GM23248 (cell line): ENCODE data around the gene NLGN4X. TPM values are rescaled to one million over a fixed set of nuclear protein-coding genes. Genes with fewer than 3 reads are reported as not detected.
A peak's percentile ranks its signal among the peaks of the same experiment; 100 is the strongest.

Experiments used
- DNase-seq: peaks from one replicate; pipeline ENCODE4 v3.0.0-alpha.2; 2015
- H2AFZ ChIP-seq: fragments of 200-600 bp; sonication (generic); 2 replicates; pipeline ENCODE4 v1.6.1; 2016; ENCODE audit warnings: antibody characterized with exemption
- H3F3A ChIP-seq: fragments of 200-600 bp; sonication (generic); 2 replicates; pipeline ENCODE4 v1.6.1; 2016; ENCODE audit warnings: mild to moderate bottlenecking, antibody characterized with exemption, mixed run types; ENCODE audit not compliant: insufficient read depth
- H3K27ac ChIP-seq: fragments of 200-600 bp; sonication (generic); 2 replicates; pipeline ENCODE4 v1.5.1; 2016; ENCODE audit warnings: mild to moderate bottlenecking
- H3K27me3 ChIP-seq: fragments of 200-600 bp; sonication (generic); replicated peaks from 2 replicates; pipeline ENCODE4 v1.6.1; 2016; ENCODE audit warnings: mild to moderate bottlenecking; ENCODE audit not compliant: insufficient read depth
- H3K36me3 ChIP-seq: fragments of 200-600 bp; sonication (generic); 2 replicates; pipeline ENCODE4 v1.6.1; 2016; ENCODE audit warnings: low read depth, mild to moderate bottlenecking
- H3K4me1 ChIP-seq: fragments of 200-600 bp; sonication (generic); 2 replicates; pipeline ENCODE4 v1.6.1; 2016; ENCODE audit warnings: mild to moderate bottlenecking; ENCODE audit not compliant: insufficient read depth
- H3K4me2 ChIP-seq: fragments of 200-600 bp; sonication (generic); one replicate; pipeline ENCODE4 v1.6.1; 2016; ENCODE audit warnings: mild to moderate bottlenecking; ENCODE audit not compliant: unreplicated experiment
- H3K4me3 ChIP-seq: fragments of 200-600 bp; sonication (generic); 2 replicates; pipeline ENCODE4 v1.5.1; 2016; ENCODE audit warnings: mild to moderate bottlenecking
- H3K79me2 ChIP-seq: fragments of 200-600 bp; sonication (generic); 2 replicates; pipeline ENCODE4 v1.6.1; 2016; ENCODE audit warnings: mild to moderate bottlenecking; ENCODE audit not compliant: insufficient read depth
- H3K9ac ChIP-seq: fragments of 200-600 bp; sonication (generic); 2 replicates; pipeline ENCODE4 v1.6.1; 2016; ENCODE audit warnings: mild to moderate bottlenecking
- H3K9me2 ChIP-seq: fragments of 200-600 bp; sonication (generic); 2 replicates; pipeline ENCODE4 v1.6.1; 2016; ENCODE audit warnings: mixed run types, mild to moderate bottlenecking, moderate library complexity; ENCODE audit not compliant: insufficient read depth
- H3K9me3 ChIP-seq: fragments of 200-600 bp; sonication (generic); one replicate; pipeline ENCODE4 v1.6.1; 2017; ENCODE audit warnings: low read depth
- H4K20me1 ChIP-seq: fragments of 200-600 bp; sonication (generic); 2 replicates; pipeline ENCODE4 v1.6.0; 2016; ENCODE audit not compliant: insufficient read depth
- EZH2 ChIP-seq: fragments of 200-600 bp; sonication (generic); IDR thresholded peaks from 2 replicates; pipeline ENCODE4 v1.6.1; 2018; ENCODE audit warnings: antibody characterized with exemption, mild to moderate bottlenecking; ENCODE audit not compliant: insufficient read depth, poor library complexity, severe bottlenecking
- EZH2phosphoT487 ChIP-seq: fragments of 200-600 bp; sonication (generic); IDR thresholded peaks from 2 replicates; pipeline ENCODE4 v1.6.1; 2018; ENCODE audit warnings: antibody characterized with exemption, moderate library complexity, mild to moderate bottlenecking, low read depth; ENCODE audit not compliant: insufficient read depth
- WGBS, 2 experiments: methylation state at CpG; one replicate each; pipeline ENCODE4 v1.1.6; 2015 to 2017; ENCODE audit warnings: low lambda C conversion rate in 2 of 2, low coverage in 1 of 2; ENCODE audit errors: missing lambda C conversion rate in 2 of 2; 5-methylcytosine and 5-hydroxymethylcytosine counted together
- in situ Hi-C: fragments of 300-500 bp; cut with MboI; formaldehyde crosslinking; loops from 2 replicates; pipeline ENCODE4 v1.15.0; 2020
- polyA plus RNA-seq: library from polyadenylated mRNA; unstranded; fragments of >200 nt; fragmentation: Nextera tagmentation; extraction: Ambion mirVana; gene quantifications from 2 replicates; pipeline ENCODE4 v1.2.1, GENCODE V29; 2016
- total RNA-seq: library from RNA; depleted of rRNA; stranded (reverse); fragments of >200 nt; shearing (Covaris generic); gene quantifications from 2 replicates; pipeline ENCODE4 v1.2.3, GENCODE V29; 2014

Gene NLGN4X
- total and polyA plus RNA-seq, 2 experiments from 2014 or later = not detected

DNA sequence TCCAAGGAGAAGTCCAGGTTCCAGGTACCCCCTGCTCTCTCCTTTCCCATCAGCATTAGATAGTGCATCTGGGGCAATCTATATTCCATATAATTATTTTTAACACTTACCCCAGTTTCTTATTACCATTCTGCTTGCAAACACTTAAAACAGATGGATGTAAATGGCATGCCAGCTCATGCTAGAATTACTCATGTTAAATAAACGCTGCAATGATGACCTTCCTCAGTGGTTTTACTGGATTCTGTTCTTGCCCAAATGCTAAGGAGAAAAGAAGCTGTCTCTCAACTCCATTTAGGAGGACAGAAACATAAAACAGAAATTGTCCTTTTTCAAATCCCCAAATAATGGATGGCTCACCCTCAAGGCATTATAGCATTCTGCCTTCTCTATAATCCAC lies 161.1 kb downstream of the NLGN4X start:
- Histone ChIP-seq H3K4me1 (no peaks in the 10 kb centered on the region), H3K9me3 (no peaks in the 10 kb centered on the region), H2AFZ (no peak overlapping the region), H3K9ac (no peak overlapping the region), H3K27ac (no peak overlapping the region), H3K79me2 (no peaks in the 10 kb centered on the region), H3K27me3 (no peaks in the 10 kb centered on the region), H3K9me2 (no peaks in the 10 kb centered on the region), H4K20me1 (no peaks in the 10 kb centered on the region), H3F3A (no peaks in the 10 kb centered on the region), H3K4me3 (no peak overlapping the region), H3K36me3 (no peaks in the 10 kb centered on the region), H3K4me2 (no peak overlapping the region)
- 0 to 6% methylated on average over 1 of the region's 1 CpG for WGBS, 2 experiments
- in situ Hi-C loops = no loop called here
- DNase-seq = no peak
- TF ChIP-seq EZH2phosphoT487 (no peak), EZH2 (no peak)

DNA sequence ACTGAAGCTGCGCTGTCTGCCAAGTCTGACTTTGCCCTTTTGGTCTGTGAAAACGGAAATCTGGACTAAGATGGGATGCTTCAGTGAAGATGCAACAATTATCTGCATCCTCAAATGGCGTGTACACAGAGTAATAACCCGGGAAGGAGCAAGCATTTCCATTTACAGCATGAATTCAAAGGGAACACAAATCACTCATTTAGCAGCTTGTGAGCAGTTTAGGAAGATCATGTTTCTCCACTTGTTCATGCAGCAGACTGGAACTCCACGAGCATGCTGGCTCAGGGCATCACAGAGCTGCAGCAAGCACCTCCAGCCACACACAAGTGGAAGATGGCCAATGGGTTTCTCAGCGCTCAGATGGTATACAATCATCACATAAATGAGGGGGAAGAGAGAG lies 175.5 kb downstream of the NLGN4X start:
- H2AFZ ChIP-seq = no peak overlapping the region
- no peak for DNase-seq
- H3K79me2 ChIP-seq = no peaks in the 10 kb centered on the region
- H3K9me2 ChIP-seq = no peaks in the 10 kb centered on the region
- WGBS, 2 experiments = 0 to 2% methylated on average over 6 of the region's 6 CpGs
- H3K4me1 ChIP-seq = no peaks in the 10 kb centered on the region
- no peak overlapping the region for H3K4me3 ChIP-seq
- no peak overlapping the region for H3K9ac ChIP-seq
- no peaks in the 10 kb centered on the region for H3F3A ChIP-seq
- H3K9me3 ChIP-seq = no peaks in the 10 kb centered on the region
- TF ChIP-seq EZH2 = no peak
- TF ChIP-seq EZH2phosphoT487 = no peak
- no peaks in the 10 kb centered on the region for H3K27me3 ChIP-seq
- no peak overlapping the region for H3K4me2 ChIP-seq
- H4K20me1 ChIP-seq = no peaks in the 10 kb centered on the region
- H3K36me3 ChIP-seq = no peaks in the 10 kb centered on the region
- in situ Hi-C loops = no loop called here
- no peak overlapping the region for H3K27ac ChIP-seq

DNA sequence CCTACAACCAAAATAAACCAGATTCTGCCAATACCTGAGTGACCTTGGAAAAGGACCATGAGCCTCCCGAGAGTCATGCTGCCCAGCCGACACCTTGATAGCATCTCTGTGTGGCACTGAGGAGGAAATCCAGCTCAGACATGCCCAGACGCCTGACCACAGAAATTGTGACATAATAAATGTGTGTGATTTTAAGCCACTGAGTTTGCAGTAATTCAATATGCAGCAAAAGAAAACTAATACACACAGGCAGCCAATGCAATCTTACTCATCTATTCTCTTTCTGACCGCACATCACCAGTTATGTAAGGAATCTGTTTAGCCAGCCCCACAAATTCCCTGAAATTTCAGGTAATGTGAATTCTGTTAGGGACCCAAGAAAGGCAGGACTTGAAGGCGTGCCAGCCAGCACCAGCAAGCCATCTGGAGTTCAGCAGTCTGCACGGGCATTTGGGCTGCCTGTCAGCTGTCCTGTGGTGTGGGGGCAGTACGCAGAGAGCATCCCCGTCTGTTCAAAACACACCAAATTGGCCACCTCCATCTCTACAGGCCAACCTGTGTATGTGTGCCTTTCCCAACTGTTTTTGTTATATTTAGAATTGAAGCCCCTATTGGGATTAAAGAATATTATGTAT lies 176.4 kb downstream of the NLGN4X start:
- no peaks in the 10 kb centered on the region for H3K9me3 ChIP-seq
- 27 to 34% methylated on average over 8 of the region's 8 CpGs for WGBS, 2 experiments
- no peaks in the 10 kb centered on the region for H3F3A ChIP-seq
- no peak for DNase-seq
- in situ Hi-C loops = no loop called here
- no peaks in the 10 kb centered on the region for H3K36me3 ChIP-seq
- no peak overlapping the region for H2AFZ ChIP-seq
- TF ChIP-seq EZH2phosphoT487 (no peak), EZH2 (no peak)
- no peaks in the 10 kb centered on the region for H4K20me1 ChIP-seq
- no peak overlapping the region for H3K27ac ChIP-seq
- no peaks in the 10 kb centered on the region for H3K4me1 ChIP-seq
- no peak overlapping the region for H3K4me2 ChIP-seq
- H3K79me2 ChIP-seq = no peaks in the 10 kb centered on the region
- no peak overlapping the region for H3K9ac ChIP-seq
- H3K4me3 ChIP-seq = no peak overlapping the region
- H3K9me2 ChIP-seq = no peaks in the 10 kb centered on the region
- H3K27me3 ChIP-seq = no peaks in the 10 kb centered on the region

DNA sequence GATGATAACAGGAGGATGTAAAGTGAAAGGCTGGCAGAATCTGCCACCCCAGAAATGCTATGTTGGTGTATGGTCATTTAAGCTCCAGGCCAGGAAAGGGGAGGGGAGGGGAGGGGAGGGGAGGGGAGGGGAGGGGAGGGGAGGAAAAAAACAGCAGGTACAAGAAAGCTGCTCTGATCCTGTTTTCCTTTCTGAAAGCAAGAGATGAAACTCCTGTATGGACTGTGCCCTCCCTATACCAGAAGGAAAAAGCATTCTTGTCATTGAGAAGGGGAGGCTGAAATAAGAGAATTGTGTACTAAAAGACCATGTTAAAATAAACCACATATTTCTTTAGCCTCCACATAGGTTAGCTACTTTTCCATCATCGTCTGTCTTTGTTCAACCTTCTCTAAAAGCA lies 179.5 kb downstream of the NLGN4X start:
- no peak overlapping the region for H2AFZ ChIP-seq
- no peaks in the 10 kb centered on the region for H4K20me1 ChIP-seq
- H3K4me1 ChIP-seq = no peaks in the 10 kb centered on the region
- no peak overlapping the region for H3K27ac ChIP-seq
- H3K9ac ChIP-seq = no peak overlapping the region
- no peaks in the 10 kb centered on the region for H3K9me3 ChIP-seq
- no peaks in the 10 kb centered on the region for H3K9me2 ChIP-seq
- no peak for DNase-seq
- H3K27me3 ChIP-seq = no peaks in the 10 kb centered on the region
- H3K4me3 ChIP-seq = no peak overlapping the region
- in situ Hi-C loops = no loop called here
- H3K36me3 ChIP-seq = no peaks in the 10 kb centered on the region
- H3F3A ChIP-seq = no peaks in the 10 kb centered on the region
- TF ChIP-seq EZH2phosphoT487 = no peak
- TF ChIP-seq EZH2 = no peak
- H3K4me2 ChIP-seq = no peak overlapping the region
- H3K79me2 ChIP-seq = no peaks in the 10 kb centered on the region
- 12 to 25% methylated on average over 1 of the region's 1 CpG for WGBS, 2 experiments

DNA sequence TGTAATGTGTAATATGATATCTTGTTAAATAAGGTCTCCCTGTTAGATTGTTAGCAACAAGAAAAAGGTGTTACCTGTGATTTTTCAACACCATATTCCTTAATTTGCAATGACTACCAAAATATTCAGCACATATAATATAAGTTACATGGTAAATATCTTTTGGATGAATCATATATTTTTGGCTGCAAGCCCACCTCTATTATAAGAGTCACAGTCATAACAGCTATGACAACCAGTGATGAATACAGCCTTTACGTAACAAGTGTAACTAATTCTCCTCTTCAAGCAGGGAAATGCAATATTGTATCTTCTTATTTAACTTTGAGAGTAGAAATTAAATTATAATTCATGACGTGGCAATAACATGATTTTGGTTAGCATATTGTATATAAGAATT lies 187.0 kb downstream of the NLGN4X start:
- H3K9ac ChIP-seq = no peak overlapping the region
- H3K9me3 ChIP-seq = no peaks in the 10 kb centered on the region
- in situ Hi-C loops = no loop called here
- H2AFZ ChIP-seq = no peak overlapping the region
- no peak overlapping the region for H3K4me3 ChIP-seq
- no peaks in the 10 kb centered on the region for H3F3A ChIP-seq
- H3K79me2 ChIP-seq = no peaks in the 10 kb centered on the region
- H3K4me1 ChIP-seq = no peaks in the 10 kb centered on the region
- TF ChIP-seq EZH2 (no peak), EZH2phosphoT487 (no peak)
- H4K20me1 ChIP-seq = no peaks in the 10 kb centered on the region
- WGBS, 2 experiments = 50 to 53% methylated on average over 2 of the region's 2 CpGs
- no peak overlapping the region for H3K27ac ChIP-seq
- H3K9me2 ChIP-seq = no peaks in the 10 kb centered on the region
- H3K36me3 ChIP-seq = no peaks in the 10 kb centered on the region
- peak; percentile 0 for DNase-seq
- no peak overlapping the region for H3K4me2 ChIP-seq
- no peaks in the 10 kb centered on the region for H3K27me3 ChIP-seq
